Measurements from ENCODE around the gene NACC1. TPM values are rescaled to one million over a fixed set of nuclear protein-coding genes. Genes with fewer than 3 reads are reported as not detected.

Gene NACC1
- total RNA-seq, 4 donors from 2014 or later, result 31.6 to 54.2 (median 36.5) TPM

DNA sequence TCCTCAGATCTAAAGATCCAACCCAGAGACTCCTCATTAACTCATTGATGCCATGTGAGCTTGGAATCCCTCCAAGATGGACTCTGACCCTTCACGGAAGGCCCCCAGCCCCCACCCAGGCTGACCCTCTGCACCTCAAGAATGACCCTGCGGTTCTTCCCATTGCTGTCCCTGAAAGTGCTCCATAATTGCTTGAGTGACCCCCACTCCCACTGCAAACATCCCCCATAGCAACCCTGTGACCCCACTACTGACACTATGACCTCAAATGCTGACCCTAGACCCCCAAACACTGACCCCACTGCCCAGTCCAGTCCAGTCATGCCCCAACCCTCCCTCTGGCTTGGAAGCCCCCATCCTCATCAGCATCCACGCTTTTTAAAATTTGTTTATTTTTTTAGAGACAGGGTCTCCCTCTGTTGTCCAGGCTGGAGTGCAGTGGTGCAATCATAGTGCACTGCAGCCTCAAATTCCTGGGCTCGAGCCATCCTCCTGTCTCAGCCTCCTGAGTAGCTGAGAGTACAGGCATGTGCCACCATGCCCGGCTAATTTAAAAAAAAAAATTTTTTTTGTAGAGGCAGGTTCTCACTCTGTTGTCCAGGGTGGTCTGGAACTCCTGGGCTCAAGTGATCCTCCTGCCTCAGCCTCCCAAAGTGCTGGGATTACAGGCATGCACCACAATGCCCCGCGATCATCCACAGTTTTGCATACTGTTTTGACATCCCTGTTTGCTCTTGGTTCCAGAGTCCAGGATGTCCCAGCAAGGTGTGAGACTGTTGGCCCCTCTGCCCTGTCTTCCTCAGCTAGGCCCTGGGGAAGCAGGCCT is 16.3 kb upstream of the NACC1 start:
- no peak for TF ChIP-seq POLR2AphosphoS5 (IDR thresholded peaks at IDR 0.05)
- no peak for TF ChIP-seq POLR2A (IDR thresholded peaks at IDR 0.05)
- no peak for TF ChIP-seq EP300 (IDR thresholded peaks at IDR 0.05; ENCODE audit: low read depth)
- TF ChIP-seq, protein P1, sequence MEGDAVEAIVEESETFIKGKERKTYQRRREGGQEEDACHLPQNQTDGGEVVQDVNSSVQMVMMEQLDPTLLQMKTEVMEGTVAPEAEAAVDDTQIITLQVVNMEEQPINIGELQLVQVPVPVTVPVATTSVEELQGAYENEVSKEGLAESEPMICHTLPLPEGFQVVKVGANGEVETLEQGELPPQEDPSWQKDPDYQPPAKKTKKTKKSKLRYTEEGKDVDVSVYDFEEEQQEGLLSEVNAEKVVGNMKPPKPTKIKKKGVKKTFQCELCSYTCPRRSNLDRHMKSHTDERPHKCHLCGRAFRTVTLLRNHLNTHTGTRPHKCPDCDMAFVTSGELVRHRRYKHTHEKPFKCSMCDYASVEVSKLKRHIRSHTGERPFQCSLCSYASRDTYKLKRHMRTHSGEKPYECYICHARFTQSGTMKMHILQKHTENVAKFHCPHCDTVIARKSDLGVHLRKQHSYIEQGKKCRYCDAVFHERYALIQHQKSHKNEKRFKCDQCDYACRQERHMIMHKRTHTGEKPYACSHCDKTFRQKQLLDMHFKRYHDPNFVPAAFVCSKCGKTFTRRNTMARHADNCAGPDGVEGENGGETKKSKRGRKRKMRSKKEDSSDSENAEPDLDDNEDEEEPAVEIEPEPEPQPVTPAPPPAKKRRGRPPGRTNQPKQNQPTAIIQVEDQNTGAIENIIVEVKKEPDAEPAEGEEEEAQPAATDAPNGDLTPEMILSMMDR (IDR thresholded peaks at IDR 0.05), result no peak
- Histone ChIP-seq H3K9me3 (no peaks in the 10 kb centered on the region), H3K27me3 (no peaks in the 10 kb centered on the region), H3K4me3 (peak overlapping the region in 3 of 4 donors; percentile 18 to 51 (median 36)), H3K27ac (peak overlapping the region; percentile 78 to 93 (median 90)), H3K4me1 (peaks cover 33 to 55% (median 46%) of the 10 kb centered on the region in 4 donors), H3K36me3 (no peaks in the 10 kb centered on the region)
- in situ Hi-C loops (cut with MboI; ENCODE audit: low pct_ligation_motif_present in 1 of 4, low pct_unique_long_range_greater_than_20kb in 1 of 4, low sequenced_read_pairs in 3 of 4) (loop anchor here in 1 of 4 donors (25.0 kb wide), 1 partner anchor 160 kb away; no protein-coding TSS in a partner anchor), intact Hi-C loops (cut with DNase I; ENCODE audit: low total_unique reads) (no loop called here)
- 63 to 73% methylated on average over 2 to 7 of the region's 7 CpGs for WGBS, 2 donors (ENCODE audit: low coverage in 1 of 2)
- DNase-seq, result no peak

DNA sequence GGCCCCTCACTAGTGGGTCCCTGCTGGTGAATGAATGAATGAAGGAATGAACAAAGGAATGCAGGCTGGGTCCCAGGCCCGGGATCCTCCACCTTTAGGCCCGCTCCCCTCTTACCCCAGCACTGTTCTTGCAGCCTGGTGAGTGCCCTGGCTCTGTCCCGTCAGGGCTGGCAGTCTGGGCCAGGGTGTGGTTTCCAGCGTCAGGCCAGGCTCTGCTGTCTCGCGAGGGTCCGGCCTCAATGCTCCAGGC is 15.7 kb upstream of the NACC1 start:
- no peaks in the 10 kb centered on the region for H3K27me3 ChIP-seq
- no peak for DNase-seq
- H3K4me3 ChIP-seq, result peak overlapping the region; percentile 17 to 51 (median 27)
- WGBS, 2 donors (ENCODE audit: low coverage in 1 of 2), result 11% methylated on average over 7 of the region's 7 CpGs; no CpG with 5 or more reads in 1 of the 2 donors
- in situ Hi-C loops (cut with MboI; ENCODE audit: low pct_ligation_motif_present in 1 of 4, low pct_unique_long_range_greater_than_20kb in 1 of 4, low sequenced_read_pairs in 3 of 4) (loop anchor here in 1 of 4 donors (25.0 kb wide), 1 partner anchor 160 kb away; no protein-coding TSS in a partner anchor), intact Hi-C loops (cut with DNase I; ENCODE audit: low total_unique reads) (no loop called here)
- TF ChIP-seq POLR2A (IDR thresholded peaks at IDR 0.05) (no peak), POLR2AphosphoS5 (IDR thresholded peaks at IDR 0.05) (no peak), EP300 (IDR thresholded peaks at IDR 0.05; ENCODE audit: low read depth) (no peak)
- TF ChIP-seq, protein P1 (IDR thresholded peaks at IDR 0.05), result no peak
- H3K36me3 ChIP-seq, result peaks cover 0 to under 1% (median 0%) of the 10 kb centered on the region in 4 donors
- peak overlapping the region; percentile 78 to 93 (median 90) for H3K27ac ChIP-seq
- H3K4me1 ChIP-seq, result peaks cover 32 to 53% (median 45%) of the 10 kb centered on the region in 4 donors
- H3K9me3 ChIP-seq, result no peaks in the 10 kb centered on the region

DNA sequence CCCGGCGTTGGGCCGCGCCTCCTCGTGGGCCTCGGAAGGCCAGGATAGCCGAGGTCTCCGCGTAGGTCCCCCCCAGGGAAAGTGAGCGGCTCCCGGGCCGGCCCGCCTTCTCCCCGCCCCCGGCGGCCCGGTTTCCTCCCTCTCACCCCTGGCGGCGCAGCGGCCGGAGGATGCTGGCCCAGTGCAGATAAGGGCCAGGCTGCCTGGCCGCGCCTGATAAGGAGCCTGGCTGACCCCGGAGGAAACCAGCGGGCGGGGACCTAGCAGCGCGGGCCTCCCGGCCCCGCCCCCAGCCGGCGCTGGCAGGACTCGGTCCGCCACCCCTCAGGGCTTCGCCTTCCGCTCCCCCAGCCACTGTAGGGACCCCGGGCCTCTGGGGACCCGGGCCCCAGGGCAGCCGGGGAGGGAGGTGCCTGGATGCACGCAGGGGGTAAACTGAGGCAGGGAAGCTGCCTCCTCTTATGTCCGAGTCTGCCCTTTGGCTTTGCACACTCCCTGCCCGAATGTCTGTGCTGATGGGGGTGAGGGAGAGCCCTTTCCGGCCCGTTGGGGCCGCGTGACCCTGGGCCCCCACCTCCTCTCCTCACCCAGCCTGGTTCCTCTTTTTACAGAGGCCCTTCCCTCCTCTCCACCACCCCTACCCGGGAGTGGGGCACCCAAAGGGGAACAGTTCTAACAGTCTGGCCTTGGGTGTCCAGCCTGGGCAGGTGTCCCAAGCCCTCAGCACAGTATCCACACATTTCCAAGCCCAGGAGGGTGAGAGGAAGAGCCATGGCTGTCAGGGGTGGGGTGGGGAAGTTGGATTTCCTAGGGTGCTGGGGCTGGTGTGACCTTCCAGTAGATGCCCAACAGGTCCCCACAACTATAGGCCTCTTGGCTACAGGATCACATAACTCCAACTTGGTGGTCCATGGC is 15.1 kb upstream of the NACC1 start, which contains the start of gene LYL1:
TSS of gene LYL1 (minus strand) at position 193 of the 915 bp plus-strand sequence. CDS start 1,687 bp downstream, outside the sequence.
- Histone ChIP-seq H3K9me3 (no peaks in the 10 kb centered on the region), H3K27me3 (no peaks in the 10 kb centered on the region), H3K4me1 (peaks cover 26 to 47% (median 39%) of the 10 kb centered on the region in 4 donors), H3K4me3 (peak within 1 kb of the TSS; percentile 17 to 51 (median 27)), H3K36me3 (peaks cover 0 to 3% (median 0%) of the 10 kb centered on the region in 4 donors), H3K27ac (peak within 1 kb of the TSS; percentile 78 to 93 (median 90))
- TF ChIP-seq POLR2A (IDR thresholded peaks at IDR 0.05) (peak; percentile 31), POLR2AphosphoS5 (IDR thresholded peaks at IDR 0.05) (peak; percentile 18 to 78 (median 63)), EP300 (IDR thresholded peaks at IDR 0.05; ENCODE audit: low read depth) (no peak)
- TF ChIP-seq, protein P1 (IDR thresholded peaks at IDR 0.05), result no peak
- WGBS, 2 donors (ENCODE audit: low coverage in 1 of 2), result 1% methylated on average over 23 of the region's 47 CpGs; no CpG with 5 or more reads in 1 of the 2 donors
- in situ Hi-C loops (cut with MboI; ENCODE audit: low pct_ligation_motif_present in 1 of 4, low pct_unique_long_range_greater_than_20kb in 1 of 4, low sequenced_read_pairs in 3 of 4) (loop anchor here in 1 of 4 donors (25.0 kb wide), 1 partner anchor 159 kb away; no protein-coding TSS in a partner anchor), intact Hi-C loops (cut with DNase I; ENCODE audit: low total_unique reads) (no loop called here)
- DNase-seq, result peak; percentile 76

Measured in transverse colon (tissue), 4 donors.